HG03196 (cell line): Measurements from ENCODE around the gene YY1AP1.
"Not testable (repeated sequence)": the region's sequence is repeated elsewhere in the genome, so short reads cannot be mapped to it uniquely, and the experiment has no call there.

ENCODE experiments used
- ATAC-seq: cut with Tn5 transposase; IDR thresholded peaks from one replicate; pipeline ENCODE4 v1.9.1; 2021; ENCODE audit not compliant: unreplicated experiment

The YY1AP1 gene

GRCh38 chr1:155646307-155646706 is 42.3 kb downstream of the YY1AP1 start:
- ATAC-seq: no peak

- ATAC-seq: no peak
Measured at GRCh38 chr1:155645648-155646047, 42.9 kb downstream of the YY1AP1 start.

DNA sequence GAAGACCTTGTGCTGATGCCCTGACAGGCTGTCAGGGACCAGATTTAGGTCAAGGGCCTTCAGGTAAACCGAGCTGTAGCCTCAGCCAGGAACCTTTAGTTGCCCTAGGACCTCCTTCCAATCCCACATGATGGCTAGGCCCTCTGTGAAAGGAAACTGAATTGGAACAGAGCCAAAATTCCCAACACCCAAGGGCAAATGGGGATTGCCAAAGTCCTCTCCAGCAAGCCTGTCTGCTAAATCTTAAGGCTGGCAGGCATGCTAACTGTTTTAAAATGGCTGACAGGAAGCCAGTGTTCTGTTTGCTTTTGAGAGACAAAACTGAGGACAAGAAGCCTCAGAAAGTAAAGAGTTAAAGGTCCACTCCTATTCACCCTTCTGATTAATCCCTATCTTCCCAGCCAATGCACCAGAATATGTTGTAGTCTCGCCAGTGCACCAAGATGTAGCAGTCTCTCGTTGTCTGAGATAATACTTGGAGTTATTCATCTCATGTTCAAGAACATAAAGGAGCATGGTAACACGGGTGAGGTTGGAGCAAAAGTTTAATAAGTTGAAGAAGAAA is 43.5 kb downstream of the YY1AP1 start:
- no peak for ATAC-seq

DNA sequence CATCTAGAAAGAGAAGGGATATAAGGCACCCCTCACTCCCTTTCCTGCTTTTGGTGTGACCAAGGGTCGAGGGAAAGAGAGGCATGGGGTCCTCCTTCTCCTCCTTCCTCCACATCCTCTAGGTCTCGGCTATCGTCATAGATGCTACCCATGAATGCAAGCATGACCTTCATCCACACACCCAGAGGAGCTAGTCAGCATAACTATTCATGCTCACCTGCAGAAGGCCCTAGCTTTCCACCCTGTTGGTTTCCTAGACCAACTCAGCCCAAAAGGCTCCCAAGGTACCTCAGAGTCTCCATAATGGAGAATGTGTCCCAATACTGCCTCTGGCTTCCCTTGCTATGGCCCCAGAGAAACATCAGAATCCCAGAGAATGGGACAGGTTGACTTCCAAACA is 45.3 kb downstream of the YY1AP1 start:
- no peak for ATAC-seq

GRCh38 chr1:155642559-155643180 is 45.9 kb downstream of the YY1AP1 start:
- ATAC-seq: not testable (repeated sequence)

DNA sequence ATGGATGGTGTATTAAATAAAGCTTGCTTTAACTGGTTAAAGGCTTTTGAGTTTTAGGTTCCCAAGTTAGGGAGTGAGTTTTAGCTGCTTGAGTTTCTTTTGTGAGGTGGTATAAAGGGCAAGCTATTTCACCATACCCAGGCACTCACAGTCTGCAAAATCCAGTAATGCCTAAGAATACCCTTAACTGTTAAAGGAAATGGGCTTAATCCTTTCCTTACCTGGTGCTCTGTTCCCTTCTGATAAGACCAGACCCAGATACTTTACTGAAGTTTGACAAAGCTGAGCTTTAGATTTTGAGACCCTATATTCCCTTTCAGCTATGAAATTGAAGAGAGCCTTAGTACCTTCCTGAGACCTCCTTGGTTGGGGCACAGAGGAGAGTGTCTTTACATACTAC is 48.2 kb downstream of the YY1AP1 start:
- no peak for ATAC-seq

- ATAC-seq: no peak
Measured at GRCh38 chr1:155636397-155637153, 52.0 kb downstream of the YY1AP1 start.

GRCh38 chr1:155626428-155626827 is 62.1 kb downstream of the YY1AP1 start:
- not testable (repeated sequence) for ATAC-seq

DNA sequence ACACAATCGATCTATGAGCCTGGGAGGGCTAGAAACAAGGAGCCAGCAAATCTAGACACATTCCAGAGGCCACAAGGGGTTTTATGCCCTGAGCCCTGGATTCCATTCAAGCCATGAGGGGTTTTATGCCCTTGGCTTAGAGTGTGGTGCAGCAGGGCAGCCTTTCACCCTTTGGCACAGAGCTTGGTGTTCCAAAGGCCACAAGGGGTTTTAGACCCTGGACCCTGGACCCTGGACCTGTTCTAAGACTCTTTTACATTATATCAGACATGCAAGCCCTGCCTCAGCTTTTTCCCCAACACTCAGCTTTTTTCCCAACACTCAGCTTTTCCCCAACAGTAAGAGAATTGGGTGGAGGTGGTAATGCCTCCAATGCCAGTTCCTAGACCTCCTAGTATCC is 65.2 kb downstream of the YY1AP1 start:
- no peak for ATAC-seq

- ATAC-seq: no peak
Measured at GRCh38 chr1:155622191-155622590, 66.4 kb downstream of the YY1AP1 start.

- ATAC-seq: not testable (repeated sequence)
Measured at GRCh38 chr1:155613226-155613625, 75.3 kb downstream of the YY1AP1 start.

DNA sequence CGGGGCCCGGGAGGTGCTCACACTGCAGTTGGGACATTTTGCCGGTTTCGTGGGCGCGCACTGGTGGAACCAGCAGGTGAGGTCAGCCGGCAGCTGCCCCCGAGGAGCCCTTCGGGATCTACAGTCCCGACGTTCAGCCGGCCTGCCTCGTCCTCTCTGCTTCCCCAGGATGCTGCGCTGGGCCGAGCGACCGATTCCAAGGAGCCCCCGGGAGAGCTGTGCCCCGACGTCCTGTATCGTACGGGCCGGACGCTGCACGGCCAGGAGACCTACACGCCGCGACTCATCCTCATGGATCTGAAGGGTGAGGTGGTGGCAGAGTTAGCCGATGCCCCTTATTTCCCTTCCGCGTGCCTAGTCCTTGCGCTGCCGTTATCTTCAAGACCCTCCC is 78.3 kb downstream of the YY1AP1 start:
- peak; percentile 9 for ATAC-seq

DNA sequence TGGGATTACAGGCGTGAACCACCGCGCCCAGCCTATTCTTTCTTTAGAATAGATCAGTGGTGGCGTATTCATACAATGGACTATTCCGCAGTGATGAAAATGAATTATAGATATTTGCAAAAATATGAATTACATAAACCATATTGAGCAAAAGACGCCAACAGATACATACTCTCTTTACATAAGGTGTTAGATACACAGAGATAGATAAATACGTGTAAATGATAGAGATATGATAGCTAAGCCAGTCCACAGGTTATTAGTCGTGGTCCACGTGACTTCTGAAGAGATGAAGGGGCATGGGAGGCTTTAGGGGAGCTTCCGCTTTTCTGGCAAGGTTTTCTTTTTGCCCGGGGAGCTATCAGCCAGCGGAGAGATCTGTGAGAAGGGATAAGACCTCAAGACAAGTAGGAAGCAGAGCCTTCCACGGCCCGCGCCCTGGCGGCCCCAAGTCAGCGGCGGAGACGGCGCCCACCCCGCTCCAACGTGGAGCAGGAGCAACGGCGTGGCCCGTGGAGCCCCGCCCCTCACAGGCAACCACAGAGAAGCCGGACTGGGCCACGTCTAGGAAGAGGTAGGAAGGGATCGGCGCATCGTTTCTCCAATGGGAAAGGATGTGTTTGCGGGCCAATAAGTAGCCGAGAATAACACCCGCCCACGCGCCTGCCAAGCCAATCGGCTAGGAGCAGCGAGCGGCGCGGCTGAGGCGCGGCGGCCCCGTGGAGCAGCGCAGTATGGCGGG is 78.9 kb downstream of the YY1AP1 start, which contains the start of gene MSTO1:
MSTO1 (plus strand) TSS at position 704 of the 742 bp plus-strand sequence; CDS start at position 735, 31 bp downstream.
- ATAC-seq: peak; percentile 83
